ENCODE data around the gene ARMC5.
"Not testable (repeated sequence)": the region's sequence is repeated elsewhere in the genome, so short reads cannot be mapped to it uniquely, and the experiment has no call there.

The ARMC5 gene

DNA sequence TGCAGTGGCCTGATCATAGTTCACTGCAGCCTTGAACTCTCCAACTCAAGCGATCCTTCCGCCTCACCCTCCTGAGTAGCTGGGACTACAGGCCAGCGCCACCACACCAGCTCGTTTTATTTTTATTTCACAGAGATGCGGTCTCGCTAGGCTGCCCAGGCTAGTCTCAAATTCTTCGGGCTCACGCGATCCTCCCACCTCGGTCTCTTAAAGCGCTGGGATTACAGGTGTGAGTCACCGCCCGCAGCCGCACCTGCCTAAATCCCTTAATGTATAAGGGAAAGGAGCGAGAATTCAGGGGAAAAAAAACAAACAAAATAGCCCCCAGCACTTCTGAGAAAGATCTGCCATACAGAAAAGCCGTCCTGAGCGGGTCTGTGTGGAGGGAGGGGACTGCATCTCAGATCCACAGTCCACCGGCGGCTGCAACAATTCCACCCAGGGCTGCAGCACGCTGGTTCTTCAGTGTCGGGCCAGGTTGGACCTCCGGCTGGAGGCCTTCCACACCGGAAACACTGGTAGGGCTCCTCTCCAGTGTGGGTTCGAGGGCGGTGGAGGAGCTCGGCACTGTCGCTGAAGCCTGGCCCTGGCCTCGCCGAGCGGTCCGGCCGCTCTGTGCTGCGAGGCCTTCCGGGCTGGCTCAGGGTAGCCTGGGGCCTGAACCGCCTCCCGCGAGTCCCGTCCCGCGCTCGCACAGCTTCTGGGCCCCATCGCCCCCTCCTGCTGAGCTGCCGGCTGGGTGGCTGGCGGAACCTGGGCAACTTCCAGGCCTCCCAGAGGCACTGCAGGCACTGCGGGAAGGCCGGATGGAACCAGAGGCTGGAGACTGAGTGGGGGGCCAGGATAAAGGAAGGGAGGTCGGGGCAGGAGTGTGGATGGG, 23.7 kb upstream of the ARMC5 start:
- DNase-seq = no peak

DNA sequence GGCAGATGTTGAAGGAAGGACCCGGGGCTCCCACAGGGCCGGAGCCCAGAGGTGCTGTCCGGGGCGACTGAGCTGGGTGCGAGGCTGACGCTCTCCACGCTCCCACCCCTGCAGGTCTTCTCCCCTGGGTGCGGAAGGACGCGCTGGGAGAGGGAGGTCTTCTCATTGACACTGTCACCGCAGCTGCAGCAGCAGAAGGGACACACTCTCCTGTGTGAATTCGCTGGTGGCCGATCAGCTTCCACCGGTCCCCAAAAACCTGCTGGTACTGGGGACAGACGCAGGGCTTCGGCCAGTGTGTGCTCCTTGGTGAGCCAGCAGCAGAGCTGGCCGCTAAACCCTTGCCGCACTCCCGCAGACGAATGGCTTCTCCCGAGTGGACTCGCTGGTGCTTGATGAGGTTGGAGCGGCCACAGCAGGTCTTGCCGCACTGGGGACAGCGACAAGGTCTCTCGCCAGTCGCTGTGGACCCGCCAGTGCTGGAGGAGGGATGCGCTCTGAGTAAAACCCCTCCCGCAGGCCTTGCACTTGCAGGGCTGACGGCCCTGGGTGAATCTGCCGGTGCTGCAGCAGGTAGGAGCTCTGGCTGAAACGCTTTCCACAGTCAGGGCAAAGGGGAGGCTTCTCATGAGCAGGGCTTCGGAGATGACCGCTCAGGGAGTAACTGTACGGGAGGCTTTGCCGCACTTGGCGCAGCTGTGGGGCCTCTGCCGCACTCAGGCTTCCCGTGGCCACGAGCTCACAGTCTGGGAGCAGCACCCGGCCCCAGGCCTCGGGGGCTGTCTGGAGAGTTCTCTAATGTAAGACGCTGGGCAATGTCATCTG, 22.9 kb upstream of the ARMC5 start:
- DNase-seq = no peak

DNA sequence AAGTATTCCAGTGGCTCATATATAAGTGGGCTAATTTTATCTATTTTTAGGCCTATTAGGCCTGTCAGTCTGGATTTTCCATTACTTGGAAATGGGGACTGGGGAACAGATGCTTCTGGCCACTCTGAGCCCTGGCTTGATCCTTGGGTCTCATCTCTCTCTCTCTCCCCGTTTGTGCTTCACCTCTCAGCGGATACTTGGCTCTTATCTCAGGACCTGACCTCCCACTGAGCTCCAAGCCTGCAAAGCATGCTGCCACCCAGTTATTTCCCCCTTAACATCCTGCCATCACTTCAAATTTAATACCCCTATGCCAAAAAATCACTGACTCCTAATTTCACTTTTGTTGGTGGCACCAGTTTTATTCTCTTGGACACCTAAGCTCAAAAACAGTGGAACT, 20.9 kb upstream of the ARMC5 start:
- no peak for DNase-seq

DNA sequence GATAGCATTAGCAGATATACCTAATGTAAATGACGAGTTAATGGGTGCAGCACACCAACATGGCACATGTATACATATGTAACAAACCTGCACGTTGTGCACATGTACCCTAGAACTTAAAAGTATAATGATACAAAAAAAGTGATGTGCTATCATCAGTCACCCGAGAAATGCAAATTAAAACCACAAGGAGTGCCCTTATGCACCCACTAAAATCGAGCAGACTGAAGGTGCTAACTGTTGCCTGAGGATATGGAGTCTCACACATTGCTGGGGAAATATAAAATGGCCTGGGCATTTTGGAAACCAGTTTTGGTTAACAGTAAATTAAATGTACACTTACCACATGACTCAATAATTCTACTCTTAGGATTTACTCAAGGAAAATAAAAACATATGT, 20.3 kb upstream of the ARMC5 start:
- DNase-seq = not testable (repeated sequence)

DNA sequence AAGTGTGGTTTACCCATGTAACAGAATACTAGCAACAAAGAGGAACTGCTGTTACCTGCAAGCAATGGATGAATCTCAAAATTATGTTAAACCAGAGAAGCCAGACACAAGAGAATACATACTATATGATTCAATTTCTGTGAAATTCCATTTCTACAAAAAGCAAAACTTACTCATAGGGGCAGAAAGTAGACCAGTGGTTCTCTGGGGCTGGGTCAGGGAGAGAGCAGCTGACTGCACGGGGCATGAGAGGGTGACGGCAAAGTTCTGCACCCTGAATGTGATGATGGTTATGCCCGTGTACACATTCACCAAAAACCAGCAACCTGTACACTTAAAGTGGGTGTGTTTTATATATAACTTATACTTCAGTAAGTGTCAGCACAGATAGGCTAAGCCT, 19.8 kb upstream of the ARMC5 start:
- DNase-seq = no peak

DNA sequence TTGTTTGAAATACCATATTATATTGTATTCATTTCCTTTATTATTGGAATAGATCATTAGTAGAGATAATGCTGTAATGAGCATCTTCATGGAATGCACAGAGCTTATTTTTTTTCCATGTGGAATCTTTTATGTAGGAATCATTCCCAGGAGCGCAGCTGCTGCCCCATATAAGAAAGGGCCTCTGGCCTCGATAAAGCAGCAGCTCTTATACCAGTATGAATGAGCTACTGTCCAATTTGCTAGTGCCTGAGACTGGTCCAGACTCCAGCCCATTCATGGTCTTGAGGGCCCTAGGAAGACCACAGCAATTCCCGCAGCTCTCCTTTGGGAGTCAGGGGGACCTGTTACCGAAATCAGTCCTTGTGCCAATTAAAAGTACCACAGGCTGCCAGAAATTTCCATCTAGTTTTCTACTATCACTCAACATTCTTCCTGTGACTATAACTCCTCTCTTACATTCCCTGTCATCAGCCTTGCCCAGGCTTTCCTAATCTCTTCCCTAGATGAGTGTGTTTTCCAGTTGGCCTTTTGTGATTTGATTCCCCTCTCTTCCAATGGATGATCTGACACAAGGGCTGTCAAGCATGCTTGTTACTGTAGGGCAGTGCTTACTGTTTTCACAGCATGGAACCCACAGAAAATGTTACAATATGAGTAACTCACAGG, 18.7 kb upstream of the ARMC5 start:
- DNase-seq = no peak

DNA sequence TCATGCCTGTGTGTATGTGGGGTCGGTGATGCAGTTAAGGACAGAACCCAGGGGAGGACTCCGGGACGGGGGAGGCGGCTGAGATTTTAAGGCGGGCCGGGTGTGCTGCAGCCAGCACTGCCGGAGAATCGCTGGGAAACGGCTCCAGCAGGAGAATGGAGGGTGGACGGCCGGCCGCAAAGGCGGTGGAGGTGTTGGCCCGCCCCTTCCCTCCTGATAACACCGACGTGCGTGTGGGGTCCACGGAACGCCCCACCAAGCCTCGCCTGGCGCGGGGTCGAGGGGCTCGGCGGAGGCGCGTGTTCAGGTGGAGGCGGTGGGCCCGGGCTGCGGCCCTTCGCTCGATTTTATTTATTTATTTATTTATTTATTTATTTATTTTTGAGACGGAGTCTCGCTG, 17.3 kb upstream of the ARMC5 start:
- no peak for DNase-seq

DNA sequence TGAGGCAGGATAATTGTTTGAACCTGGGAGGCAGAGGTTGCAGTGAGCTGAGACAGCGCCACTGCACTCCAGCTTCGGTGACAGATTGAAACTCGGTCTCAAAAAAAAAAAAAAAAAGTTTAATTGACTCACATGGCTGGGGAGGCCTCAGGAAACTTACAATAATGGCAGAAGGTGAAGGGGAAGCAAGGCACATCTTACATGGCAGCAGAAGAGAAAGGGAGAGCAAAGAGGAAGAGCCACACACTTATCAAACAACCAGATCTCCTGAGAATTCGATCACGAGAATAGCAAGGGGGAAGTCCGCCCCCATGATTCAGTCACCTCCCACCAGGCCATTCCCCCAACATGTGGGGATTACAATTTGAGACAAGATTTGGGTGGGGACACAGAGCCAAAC, 13.4 kb upstream of the ARMC5 start:
- not testable (repeated sequence) for DNase-seq

DNA sequence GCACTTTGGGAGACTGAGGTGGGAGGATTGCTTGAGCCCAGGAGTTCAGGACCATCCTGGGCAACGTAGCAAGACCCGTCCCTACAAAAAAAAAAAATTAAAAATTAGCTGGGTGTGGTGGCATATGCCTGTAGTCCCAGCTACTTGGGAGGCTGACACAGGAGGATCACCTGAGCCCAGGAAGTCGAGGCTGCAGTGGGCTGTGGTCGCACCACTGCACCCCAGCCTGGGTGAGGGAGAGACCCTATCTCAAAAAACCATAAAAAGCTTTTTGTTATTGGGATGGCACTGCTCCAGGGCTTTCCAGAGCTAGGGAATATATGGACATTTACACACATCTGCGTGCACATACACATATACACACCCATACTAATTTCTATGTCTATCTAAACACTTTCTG, 8.1 kb upstream of the ARMC5 start:
- no peak for DNase-seq

DNA sequence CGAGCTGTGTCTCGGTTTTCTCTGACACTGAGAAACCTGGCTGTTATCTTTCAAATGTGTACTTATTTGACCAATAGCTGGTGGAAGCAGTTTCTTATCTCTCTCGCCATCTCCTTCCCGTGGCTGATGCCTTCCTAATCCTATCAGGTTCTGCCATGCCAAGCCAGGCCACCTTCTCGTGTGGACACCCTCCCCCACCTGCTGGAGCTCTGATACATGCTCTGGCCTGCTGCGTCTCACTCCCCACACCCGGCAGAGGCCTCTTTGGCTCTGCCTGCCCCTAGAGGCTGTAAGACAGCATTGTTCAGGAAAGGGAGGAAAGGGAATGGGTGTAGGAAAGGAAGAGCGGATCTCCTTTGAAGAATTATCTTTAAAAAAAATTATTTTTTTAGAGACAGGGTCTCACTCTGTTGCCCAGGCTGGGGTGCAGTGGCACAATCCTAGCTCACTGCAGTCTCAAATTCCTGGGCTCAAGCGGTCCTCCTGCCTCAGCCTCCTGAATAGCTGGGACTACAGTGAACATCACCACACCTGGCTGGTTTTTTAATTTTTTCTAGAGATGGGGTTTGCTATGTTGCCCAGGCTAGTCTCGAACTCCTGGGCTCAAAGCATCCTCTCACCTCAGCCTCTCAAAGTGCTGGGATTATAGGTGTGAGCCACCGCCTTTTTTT, 7.5 kb upstream of the ARMC5 start:
- peak; percentile 60 for DNase-seq

DNA sequence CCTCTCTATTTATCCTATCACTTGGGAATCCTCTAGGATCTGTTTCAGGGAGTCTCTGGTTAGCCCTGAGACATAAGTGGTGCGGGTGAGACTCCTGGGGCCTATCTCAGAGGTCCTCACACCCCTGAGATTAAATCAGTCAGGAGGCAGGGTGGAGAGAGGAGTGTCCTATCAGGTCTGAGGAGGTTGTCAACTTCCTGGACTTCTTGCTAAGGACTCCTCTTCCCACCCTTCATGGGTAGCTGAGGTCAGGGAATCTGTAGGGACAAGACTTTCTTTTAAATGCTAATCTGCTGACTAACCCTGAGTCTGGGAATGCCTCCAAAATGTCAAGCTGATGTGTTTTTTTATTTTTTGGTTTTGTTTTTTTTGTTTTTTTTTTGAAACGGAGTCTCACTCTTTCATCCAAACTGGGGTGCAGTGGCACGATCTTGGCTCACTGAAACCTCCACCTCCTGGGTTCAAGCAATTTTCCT, 6.6 kb upstream of the ARMC5 start:
- DNase-seq = peak; percentile 26

DNA sequence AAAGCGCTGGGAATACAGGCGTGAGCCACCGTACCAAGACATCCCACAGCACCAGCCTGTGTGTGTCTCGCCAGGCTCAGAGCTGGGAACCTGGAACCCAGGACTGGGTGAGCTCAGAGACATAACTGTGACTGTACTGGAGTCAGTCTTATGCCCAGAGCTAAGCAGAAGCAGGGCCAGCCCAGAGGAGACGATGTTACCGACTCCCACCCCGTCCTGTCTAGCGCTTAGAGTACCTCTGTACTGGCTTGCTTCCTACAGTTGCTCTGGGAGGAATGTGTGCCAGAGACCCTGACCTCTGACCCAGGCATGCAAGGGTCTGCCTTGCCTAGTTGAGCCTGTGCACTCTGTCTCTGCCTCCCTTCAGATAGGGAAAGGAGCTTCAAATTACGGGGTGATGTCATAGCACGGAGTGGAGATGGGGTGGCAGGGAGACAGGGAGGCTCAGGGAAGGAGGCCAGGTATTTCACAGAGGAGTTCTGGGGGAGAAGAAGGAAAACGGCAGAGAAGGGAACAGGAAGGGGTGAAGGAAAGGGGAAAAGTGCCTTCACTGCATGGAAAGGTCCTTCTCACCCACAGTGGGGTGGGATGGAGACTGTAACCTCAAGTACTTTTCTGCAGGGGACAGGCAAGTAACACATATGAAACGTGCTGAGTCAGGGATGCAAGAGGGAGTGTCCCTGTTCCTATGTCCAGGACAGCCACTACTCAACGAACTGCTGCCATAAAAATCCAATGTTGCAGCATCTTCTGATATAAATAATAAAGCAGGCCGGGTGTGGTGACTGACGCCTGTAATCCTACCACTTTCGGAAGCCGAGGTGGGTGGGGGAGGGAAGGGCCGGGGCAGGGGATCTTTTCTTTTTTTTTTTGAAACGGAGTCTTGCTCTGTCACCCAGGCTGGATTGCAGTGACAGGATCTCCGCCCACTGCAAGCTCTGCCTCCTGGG, 5.8 kb upstream of the ARMC5 start:
- DNase-seq = peak; percentile 98

DNA sequence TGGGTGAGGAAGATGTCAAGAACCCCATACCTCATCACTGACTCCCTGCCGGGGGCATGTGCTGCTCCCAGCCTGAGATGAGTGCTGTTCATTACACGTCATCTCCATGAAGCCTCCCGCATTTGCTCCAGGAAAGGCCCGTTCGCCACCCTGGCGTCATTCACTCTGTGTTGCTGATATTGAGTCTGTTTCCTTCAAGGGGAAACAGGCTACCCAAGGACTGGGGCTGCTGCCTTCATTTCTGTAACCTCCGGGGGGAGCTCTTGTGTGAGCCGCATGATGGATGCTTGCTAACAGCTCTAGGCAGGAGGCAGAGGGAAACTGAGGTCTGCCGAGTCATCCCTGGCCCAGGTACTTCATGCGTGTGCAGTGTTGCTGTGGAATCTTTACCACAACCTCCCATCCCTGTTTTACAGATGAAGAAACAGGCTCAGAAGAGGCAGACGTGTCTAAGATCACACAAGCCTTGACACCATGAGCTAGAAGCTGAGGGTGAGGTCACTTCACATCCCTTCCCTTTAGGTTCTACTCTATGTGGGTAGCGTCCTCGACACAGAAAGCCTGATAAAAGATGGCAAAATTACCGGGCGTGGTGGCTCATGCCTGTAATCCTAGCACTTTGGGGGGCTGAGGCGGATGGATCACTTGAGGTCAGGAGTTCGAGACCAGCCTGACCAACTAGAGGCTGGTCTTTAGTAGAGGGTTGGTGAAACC, 3.5 kb upstream of the ARMC5 start:
- DNase-seq = peak; percentile 58

DNA sequence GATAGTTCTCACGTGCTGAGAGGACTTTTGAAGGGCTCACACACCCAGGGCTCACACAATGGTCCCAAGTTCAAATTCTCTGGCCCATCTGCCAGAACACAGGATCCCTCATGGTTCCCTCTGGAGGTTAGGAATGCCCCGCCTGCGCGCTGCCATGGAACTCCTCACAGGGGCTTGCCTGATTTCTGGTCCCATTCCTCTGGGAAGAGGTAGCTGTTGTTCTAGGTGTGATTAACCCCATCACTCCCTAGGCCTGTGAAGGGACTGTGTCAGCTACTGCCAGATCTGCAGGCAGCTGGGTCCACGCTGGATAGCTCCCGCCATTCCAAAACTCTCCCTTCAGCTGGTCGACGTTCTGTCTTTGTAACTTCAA, 2.3 kb upstream of the ARMC5 start:
- no peak for DNase-seq

DNA sequence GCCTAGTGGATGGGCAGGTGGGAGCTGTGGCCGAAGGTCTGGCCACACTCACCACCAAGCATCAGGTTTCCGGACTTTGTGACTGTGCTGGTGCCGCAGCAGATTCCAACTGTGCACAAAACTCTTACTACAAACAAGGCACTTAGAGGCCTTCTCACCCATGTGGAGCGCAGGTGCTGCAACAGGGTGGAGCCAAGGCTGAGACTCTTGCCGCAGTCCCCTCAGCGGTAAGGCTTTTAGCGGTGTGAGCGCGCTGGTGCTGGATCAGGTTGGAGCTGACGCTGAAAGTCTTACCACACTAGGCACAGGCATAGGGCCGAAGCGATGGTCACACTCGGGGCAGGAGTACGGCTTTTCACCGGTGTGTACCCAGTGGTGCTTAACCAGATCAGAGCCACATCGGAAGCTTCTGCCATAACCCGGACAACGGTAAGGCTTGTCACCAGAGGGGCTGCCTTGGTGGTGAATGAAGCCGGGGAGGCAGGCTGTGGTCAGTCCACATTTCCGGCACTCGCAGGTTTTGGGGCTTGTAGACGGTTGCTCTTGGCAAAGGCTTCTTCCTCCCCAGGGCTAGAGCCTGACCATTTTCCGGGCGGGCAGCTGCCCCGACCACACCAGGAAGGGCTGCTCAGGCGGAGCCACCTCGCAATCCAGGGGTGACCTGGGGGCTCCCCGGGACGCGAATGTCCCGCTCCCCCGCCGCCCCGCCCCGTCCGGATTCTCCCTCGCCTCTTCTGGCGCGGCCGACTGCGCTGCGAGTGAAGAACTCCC, 1.0 kb upstream of the ARMC5 start:
- peak; percentile 53 for DNase-seq

DNA sequence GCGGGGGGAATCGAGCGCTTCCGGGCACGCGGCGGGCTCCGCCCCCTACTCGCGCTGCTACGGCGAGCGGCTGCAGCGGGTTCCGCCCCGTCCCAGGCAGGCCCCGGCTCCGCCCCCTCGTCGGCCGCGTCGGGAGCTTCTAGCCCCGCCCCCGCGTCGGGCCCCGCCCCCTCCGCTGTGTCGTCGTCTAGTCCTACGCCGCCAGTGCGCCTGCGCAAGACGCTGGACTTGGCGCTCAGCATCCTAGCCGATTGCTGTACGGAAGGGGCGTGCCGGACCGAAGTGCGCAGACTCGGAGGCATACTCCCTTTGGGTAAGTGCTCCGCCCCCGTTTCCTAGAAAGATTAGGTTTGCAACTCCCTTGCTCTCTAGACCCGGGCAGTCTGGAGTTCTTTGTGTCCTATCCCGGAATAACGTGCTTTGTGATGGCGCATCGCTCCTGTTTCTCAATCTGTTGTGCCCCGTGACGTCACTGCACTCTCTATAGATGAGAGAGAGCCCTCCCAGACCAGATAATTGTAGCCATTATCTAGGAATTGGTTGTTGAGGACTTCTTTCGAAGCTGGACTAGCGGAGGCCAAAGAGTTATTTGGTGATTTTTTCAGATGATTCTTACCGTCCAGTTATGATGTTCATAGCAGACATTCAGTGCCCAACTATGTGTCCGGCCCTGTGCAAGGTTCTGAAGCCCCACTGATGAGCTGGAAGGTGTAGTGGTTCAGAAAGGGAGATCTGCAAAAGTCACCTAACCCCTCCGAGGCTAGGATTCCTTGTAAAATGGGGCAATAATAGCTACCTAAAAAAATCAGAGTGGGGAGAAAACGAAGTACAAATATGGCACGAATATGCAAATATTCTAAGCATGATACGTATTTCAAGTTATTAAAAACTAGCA, 633 bp downstream of the ARMC5 start:
- peak; percentile 100 for DNase-seq

DNA sequence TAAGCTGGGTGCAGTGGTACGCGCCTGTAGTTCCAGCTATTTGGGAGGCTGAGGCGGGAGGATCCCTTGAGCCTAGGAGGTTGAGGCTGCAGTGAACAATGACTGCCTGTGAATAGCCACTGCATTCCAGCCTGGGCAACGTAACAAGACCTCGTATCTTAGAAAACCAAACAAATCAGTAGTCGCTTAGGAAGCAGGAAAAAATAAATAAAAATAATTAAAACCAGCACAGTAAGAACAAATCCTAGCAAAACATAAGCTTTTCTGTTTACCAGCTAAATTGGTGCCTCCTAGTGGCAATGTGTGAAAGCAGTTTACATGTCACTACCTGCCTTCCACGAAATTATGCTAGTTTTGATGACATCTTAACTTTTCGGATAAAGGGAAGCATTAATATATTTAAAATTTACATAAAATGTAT, 1.3 kb downstream of the ARMC5 start:
- peak; percentile 53 for DNase-seq

DNA sequence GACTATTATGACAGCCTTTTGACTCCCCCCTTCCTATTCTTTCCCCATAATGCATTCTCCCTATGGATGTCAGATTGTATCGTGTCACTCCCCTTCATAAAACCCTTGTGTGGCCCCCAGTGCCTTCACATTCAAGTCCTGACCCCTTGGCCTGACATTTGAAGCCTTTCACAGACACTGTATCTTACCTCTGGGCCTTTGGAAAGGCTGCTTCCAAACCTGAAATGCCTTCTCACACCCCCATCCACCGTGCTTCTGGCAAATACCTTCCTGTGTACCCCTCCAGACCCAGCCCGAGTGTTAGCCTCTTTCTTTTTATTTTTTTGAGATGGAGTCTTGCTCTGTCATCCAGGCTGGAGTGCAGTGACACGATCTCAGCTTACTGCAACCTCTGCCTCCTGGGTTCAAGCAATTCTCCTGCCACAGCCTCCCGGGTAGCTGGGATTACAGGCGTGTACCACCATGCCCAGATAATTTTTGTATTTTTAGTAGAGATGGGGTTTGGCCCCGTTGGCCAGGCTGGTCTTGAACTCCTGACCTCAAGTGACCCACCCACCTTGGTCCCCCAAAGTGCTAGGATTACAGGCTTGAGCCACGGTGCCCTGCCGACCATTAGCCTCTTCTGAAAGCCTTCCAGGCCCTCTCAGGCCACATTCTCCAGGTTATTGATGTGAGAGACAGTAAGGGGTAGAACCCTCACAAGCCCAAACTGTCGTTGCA, 2.1 kb downstream of the ARMC5 start:
- no peak for DNase-seq

All from inflammatory macrophage treated with lipopolysaccharide for 4 hours (primary cell).